Sigmoid colon (tissue), 4 donors: Measurements from ENCODE around the gene SOCS6.

ENCODE experiments used
- CTCF ChIP-seq, 4 experiments: fragments of 450-650 bp in 3 of 4; fragments of 200-600 bp in 1 of 4; IDR thresholded peaks; one replicate each; pipeline ENCODE4 v1.5.1; 2016 to 2019; ENCODE audit warnings: antibody characterized with exemption in 4 of 4, mild to moderate bottlenecking in 3 of 4, moderate library complexity in 2 of 4
- POLR2AphosphoS5 ChIP-seq, 4 donors: sonication (generic); formaldehyde crosslinking; IDR thresholded peaks; one replicate each; pipeline ENCODE4 v1.6.1; 2017; ENCODE audit warnings: antibody characterized with exemption in 4 of 4

GRCh38 chr18:70330887-70331286 lies 42.0 kb downstream of the SOCS6 start:
- no peak for TF ChIP-seq CTCF (IDR thresholded peaks at IDR 0.05)
- no peak for TF ChIP-seq POLR2AphosphoS5 (IDR thresholded peaks at IDR 0.05)
